Astrocyte (in vitro differentiated cells and primary cell): ENCODE measurements around the gene PPM1H.

ENCODE experiments used
- CTCF ChIP-seq: IDR thresholded peaks from 2 replicates; pipeline ENCODE4 v1.5.1; 2011; ENCODE audit warnings: low read depth, mild to moderate bottlenecking, inconsistent platforms, low read length, moderate library complexity; ENCODE audit not compliant: insufficient read depth
- EZH2 ChIP-seq: IDR thresholded peaks from 2 replicates; pipeline ENCODE4 v1.6.1; 2012; ENCODE audit warnings: mild to moderate bottlenecking, low read length, inconsistent platforms; ENCODE audit not compliant: insufficient read depth

- no peak for TF ChIP-seq EZH2
- no peak for TF ChIP-seq CTCF
These were observed 261.7 kb downstream of the PPM1H start for GRCh38 chr12:62673028-62673815.
